GM19463 (cell line): Measurements from ENCODE around the gene SNRNP35.
A peak's percentile ranks its signal among the peaks of the same experiment; 100 is the strongest.
"Not testable (repeated sequence)": the region's sequence is repeated elsewhere in the genome, so short reads cannot be mapped to it uniquely, and the experiment has no call there.

Experiments used
- ATAC-seq: cut with Tn5 transposase; IDR thresholded peaks from one replicate; pipeline ENCODE4 v1.9.1; 2021; ENCODE audit warnings: mild to moderate bottlenecking, moderate library complexity; ENCODE audit not compliant: unreplicated experiment

Gene SNRNP35

DNA sequence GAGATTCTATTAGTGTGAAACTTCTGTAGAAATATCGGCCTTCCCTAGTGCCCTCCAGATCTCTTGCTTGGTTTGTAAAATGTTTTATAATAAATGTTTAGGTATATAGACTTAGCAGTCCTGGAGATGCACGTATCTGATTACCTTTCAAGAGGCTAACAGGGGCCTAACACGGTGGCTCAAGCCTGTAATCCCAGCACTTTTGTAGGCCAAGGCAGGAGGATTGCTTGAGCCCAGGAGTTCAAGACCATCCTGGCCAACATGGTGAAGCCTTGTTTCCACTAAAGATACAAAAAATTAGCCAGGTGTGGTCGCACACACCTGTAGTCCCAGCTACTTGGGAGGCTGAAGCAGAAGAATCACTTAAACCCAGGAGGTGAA is 11.6 kb upstream of the SNRNP35 start:
- ATAC-seq, result no peak

DNA sequence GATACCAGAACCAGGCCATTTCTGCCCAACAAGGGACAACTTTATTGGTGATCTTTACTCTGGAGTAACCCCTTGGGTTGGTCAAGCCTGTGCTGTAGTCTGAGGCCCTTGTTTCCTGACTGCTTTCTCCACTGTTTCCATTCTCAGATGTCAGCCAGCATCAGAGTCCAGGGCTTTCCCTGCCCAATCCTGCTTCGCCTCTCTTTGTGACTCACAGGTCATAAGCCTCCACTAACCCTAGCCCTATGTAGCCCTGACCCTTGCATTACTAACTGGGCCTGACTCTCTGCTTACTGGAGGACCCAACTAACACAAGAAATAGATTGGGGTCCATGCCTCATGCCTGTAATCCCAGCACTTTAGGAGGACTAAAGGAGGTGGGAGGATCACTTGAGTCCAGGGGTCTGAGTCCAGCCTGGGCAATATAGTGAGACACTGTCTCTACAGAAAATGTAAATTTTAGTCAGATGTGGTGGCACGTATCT is 8.6 kb upstream of the SNRNP35 start:
- ATAC-seq, result no peak

GRCh38 chr12:123449856-123450255 is 8.1 kb upstream of the SNRNP35 start:
- ATAC-seq, result no peak

GRCh38 chr12:123450636-123451035 is 7.3 kb upstream of the SNRNP35 start:
- ATAC-seq, result no peak

- not testable (repeated sequence) for ATAC-seq
Measured at GRCh38 chr12:123452276-123452550, 5.7 kb upstream of the SNRNP35 start.

DNA sequence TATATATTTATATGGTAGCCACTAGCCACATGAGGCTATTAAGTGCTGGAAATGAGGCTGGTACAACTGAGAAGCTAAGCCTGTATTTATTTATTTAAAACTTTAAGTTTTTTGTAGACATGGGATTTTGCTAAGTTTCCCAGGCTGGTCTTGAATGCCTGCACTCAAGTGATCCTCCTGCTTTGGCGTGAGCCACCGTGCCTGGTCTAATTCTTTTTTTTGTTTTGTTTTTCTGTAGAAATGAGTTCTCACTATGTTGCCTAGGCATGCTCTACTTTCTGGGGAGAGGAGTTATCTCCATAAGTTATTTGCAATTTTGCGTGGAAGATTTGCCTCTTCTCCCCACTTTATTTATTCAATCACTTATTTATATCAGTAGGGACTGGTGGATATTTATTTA is 4.8 kb upstream of the SNRNP35 start:
- ATAC-seq, result no peak

GRCh38 chr12:123463174-123463573 is 5.2 kb downstream of the SNRNP35 start:
- ATAC-seq, result not testable (repeated sequence)

DNA sequence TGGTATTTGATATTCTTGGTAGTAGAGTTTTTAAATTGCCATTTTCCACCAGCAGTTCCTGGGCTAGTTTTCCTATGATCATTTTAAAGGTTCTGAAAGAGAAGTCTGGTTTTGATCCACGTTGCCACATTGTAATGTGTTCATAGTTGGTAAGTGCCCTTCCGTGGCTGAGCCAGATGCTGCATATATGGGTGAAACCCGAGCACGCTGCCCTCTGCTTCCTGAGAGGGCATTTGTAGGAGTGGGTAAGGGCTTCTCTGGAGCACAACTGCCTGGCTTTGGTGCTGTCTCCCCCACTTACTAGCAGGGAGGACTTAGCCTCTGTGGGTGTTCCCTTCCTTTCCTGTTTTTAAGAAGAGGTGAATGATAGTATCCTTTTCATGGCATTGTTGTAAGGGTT is 7.1 kb downstream of the SNRNP35 start:
- ATAC-seq, result no peak

GRCh38 chr12:123468786-123469185 is 10.8 kb downstream of the SNRNP35 start:
- ATAC-seq, result peak; percentile 56

GRCh38 chr12:123469978-123470377 is 12.0 kb downstream of the SNRNP35 start:
- ATAC-seq, result no peak

DNA sequence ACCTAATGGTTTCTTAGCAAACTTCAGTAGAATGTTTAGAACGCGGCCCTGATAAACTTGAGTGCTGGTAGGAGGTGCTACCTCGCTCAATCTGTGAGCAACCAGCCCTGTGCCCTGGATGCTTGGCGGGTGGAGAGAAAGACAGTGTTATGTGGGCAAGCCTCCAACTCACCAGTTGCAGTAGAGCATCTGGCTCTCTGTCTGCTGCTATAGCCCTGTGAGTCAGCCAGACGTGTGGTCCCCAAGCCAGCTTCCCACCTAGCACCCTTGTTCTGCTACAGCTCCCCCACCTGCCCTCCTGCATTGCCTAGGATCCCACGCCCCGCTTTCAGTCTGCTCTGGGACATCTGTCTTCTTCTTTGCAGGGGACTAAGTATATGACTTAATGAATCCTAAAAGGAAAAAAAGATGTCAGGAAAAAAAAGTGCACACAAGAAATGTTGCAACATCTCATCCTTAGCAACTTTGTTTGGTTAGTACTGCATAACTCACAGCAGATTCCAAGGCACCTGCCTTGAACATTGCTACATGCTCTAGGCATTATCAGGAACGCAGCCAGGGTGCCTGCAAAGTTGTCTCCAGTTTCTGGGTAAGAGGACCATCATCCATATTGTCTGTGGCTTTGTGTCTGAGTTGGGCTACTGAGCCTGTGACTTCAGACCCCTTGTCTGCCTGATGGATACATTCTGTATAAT is 13.6 kb downstream of the SNRNP35 start:
- ATAC-seq, result no peak

- ATAC-seq, result no peak
Measured at GRCh38 chr12:123472438-123472849, 14.5 kb downstream of the SNRNP35 start.

DNA sequence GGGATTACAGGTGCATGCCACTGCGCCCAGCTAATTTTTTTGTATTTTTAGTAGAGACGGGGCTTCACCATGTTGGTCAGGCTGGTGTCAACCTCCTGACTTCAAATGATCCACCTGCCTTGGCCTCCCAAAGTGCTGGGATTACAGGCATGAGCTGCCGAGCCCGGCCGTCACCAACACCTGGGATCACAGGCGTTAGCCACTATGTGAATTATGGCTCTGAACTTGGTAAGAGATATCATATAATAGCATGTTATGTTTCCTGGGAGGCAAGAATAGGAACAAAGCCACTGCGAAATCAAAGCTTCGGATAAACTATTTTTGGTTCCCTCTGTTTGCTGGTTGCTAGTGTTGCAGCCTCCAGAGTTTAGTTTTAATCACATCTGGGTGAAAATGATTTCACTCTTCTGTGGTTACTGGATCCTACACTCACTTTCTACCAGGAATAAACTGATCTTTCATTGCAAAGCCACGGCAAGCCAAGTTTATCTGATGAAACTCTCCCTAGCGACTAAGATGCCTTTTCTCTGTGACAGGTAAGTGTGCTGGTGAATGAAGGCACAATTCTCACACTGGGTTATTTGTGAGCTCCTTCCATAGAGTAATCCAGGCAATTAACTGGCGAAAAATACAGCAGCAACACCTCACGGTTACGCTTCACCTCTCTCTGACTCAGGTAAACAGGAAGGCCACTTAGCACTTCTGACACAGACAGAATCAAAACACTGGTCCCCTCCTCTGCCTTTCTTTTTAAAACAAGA is 16.7 kb downstream of the SNRNP35 start:
- no peak for ATAC-seq

- no peak for ATAC-seq
Measured at GRCh38 chr12:123475246-123475703, 17.3 kb downstream of the SNRNP35 start.

GRCh38 chr12:123478069-123478468 is 20.1 kb downstream of the SNRNP35 start:
- ATAC-seq, result no peak

DNA sequence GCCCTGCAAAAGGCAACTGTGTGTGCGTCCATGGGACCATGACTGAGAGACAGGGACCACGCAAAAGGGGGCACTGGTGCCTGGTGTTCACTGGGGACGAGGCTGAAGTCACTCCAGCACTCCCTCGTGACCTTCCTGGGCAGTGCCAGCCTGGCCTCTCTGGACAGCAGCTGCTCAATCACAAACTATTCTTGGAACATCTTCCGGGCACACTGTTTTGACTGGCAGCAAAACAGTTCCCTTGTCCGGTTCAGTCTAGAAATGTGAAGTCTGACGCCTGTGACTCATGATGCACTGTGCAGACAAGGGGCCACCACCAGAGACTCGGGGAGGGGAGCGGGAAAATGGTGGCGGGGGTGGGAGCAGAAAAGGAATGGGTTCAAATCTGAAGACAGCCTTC is 20.8 kb downstream of the SNRNP35 start:
- no peak for ATAC-seq

DNA sequence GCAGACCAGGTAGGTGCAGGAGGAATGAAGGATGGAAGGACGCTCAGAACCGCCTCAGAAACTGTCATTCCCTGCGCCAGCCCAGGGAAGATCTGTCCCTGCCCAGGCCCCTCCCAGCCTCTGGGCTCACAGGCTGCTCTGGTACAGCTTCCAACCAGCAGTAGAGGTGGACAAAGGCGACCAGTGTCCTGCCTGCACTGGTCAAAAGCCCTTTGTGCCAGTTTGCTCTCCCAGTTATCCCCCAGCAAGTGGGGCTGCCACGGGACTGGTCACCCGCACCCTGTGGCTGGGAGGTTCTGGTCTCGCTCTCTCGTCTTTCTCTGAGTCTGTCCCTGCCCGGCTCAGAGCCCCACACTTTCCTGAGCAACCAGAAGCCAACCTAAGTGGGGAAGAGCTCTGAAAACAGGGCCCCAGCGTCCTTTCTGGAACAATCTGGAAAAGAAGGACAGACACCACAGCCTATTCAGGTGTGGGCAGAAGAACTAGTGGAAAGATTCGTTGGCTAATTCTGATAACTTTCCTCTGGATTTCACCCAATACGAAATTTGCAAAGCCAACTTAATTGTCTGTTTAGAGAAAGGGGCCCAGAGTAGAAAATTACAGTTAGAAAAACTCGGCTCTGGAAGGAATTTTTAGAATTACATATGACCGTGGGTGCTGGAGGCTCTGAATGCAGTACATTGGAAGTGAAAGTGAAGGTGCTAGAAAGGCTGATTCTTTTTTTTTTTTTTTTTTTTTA is 21.7 kb downstream of the SNRNP35 start:
- ATAC-seq, result no peak

DNA sequence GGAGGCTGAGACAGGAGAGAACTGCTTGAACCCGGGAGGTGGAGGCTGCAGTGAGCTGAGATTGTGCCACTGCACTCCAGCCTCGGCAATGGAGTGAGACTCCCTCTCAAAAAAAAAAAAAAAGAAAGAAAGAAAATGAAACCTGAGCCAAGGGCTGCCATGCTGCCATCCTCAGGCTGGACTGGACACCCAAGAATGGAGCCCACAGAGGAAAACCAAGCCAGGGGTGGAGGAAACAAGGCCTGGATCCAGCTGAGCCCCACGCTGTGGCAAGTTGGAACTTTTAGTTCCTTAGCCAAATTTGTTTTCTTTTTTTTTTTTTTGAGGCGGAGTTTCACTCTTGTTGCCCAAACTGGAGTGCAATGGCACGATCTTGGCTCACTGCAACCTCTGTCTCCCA is 23.3 kb downstream of the SNRNP35 start:
- ATAC-seq, result not testable (repeated sequence)

DNA sequence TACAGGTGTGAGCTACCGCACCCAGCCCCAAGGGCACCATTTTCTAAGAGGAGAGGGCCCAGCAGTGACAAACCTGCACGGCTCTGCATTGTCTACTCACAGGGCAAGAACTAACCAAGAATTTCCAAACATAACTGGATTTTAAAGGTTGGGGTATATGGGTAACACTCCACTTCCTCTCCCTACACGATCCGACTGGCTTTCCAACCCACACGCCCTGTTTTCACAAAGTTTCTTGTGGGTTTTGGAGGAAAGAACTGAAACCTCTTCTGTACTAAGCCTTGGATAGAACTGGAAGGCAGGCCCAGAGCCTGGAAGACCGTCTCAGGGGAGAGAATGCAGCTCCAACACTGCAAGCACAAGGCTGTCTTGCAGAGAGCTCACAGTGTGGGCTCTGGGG is 24.9 kb downstream of the SNRNP35 start:
- ATAC-seq, result no peak

GRCh38 chr12:123483602-123484248 is 25.8 kb downstream of the SNRNP35 start:
- no peak for ATAC-seq

- no peak for ATAC-seq
Measured at GRCh38 chr12:123485756-123486155, 27.8 kb downstream of the SNRNP35 start.
